NOMO-1 treated with DMSO at 0.1 percent for 48 hours (cell line): ENCODE data around the gene SLC35F4.

Experiments used
- DNase-seq: peaks from one replicate; lab custom pipeline; 2025; ENCODE audit not compliant: unreplicated experiment; lab: John Stamatoyannopoulos, UW

The SLC35F4 gene

DNA sequence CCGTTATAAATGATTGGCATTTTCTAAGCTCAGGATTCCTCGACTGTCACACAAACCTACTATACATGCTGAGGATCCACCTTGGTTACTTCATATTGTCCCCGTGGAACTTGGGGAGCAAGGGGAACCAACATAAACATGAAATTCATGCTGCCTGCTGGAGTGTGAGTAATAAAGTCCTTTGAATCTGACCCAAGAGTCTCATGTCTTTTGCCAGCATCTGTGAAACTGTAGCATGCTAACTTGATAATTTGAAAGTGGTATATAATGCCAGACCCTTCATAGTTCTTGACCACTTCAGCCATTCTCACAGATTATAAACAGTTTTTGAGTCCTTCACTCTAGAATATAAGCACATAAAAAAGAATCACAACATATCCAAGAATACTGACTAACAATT is 17.1 kb downstream of the SLC35F4 start:
- no peak for DNase-seq

DNA sequence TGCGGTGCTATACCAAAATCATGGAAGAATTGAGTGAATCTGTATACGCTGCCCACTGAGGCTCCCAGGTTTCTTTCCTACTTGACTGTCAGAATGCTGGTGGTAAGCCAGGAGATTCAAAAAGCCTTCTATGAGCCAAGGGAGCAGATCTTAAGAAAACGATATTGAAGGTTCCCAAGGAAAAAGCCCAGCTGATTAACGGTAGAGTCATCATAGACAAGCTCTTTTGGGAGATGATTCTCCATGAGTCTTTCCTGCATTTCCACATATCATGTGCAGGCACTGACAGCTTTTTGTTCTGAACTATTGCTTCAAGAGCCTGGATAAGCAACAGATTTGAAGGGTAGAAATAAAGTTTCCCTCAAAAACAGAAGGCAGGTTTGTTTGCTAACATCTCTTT is 17.5 kb downstream of the SLC35F4 start:
- no peak for DNase-seq

DNA sequence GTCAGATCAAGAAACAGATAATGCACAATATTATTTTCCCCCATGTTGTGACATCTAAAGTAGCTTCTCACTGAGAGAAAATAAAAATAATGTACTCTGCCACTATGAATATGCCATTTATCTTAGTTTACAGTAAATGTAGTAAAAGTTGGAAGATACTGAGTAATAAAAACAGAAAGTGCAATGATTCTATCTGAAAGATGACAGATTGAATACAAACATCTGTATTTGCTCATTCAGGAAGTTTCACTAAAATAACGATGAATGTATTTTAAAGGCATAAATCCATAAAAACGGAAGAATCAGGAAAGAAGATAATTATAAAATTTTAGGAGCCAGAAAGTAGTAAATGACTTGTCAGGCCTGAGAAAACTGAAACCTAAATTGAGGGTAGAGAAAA is 18.2 kb downstream of the SLC35F4 start:
- no peak for DNase-seq

DNA sequence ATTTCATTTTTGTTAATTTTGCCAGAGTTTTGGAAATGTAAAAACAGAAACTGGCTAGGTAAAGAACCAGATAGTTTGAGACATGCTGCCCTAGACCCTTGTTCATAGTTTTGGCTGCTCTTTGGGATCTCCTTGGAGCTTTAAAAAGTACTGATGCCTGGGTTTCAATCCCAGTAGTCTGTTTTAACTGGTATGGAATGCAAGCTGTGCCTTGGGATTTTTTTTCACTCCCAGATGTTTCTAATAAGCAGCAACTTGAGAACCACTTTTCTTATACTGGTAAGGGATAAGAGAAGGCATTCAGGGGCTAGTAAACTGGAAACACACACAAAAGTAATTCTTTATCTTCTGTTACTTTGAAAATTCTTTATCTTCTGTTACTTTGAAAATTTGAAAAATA is 18.8 kb downstream of the SLC35F4 start:
- no peak for DNase-seq

DNA sequence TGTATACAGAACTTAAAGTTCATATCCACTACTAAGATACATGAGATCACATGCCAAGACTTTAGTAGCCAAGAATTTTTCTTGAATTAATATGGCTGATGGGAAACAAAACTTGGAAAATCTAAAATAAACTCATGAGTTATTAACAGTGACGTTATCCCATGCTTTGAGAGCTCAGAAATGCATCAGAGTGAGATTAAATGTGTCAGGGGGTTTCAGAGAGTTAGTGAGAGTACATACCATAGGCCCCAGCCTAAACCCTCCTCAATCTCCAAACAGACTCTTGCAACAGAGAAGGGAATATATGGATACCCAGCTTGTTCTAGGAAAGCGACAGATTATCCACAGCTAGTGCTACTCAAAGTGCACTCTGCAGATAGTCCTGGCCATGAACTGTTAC is 19.3 kb downstream of the SLC35F4 start:
- no peak for DNase-seq

DNA sequence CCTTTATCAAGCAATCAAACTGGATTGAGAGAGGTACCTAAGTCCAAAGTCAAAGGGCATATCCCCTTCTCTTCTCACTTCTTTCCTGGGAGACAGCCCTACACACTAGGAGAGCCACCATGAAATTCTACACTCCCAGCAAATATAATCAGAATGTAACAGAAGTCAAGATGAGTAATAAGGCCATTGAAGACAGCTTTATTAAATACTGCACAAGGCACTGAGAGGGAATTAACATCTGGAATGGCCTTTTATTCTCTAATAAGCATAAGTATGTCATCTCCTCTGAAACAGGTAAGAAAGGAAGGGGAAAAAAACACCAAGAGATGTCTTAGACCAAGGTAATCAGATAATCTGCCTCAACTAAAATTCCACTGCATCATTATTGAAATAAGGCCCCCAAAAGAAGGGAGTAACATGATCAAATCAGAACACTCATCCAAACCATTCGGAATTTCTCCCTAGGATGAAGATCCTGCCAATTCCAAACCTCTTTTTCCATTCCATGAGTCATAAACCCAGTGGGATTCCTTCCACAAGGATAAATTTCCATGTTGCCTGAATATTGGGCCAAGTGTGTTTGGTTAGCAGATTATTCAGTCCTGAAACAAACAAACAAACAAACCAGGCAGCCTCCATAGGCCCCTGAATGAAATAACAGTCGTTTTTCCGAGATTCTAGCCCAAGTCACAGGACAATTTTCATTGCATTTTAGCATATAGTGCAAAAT is 19.9 kb downstream of the SLC35F4 start:
- no peak for DNase-seq

DNA sequence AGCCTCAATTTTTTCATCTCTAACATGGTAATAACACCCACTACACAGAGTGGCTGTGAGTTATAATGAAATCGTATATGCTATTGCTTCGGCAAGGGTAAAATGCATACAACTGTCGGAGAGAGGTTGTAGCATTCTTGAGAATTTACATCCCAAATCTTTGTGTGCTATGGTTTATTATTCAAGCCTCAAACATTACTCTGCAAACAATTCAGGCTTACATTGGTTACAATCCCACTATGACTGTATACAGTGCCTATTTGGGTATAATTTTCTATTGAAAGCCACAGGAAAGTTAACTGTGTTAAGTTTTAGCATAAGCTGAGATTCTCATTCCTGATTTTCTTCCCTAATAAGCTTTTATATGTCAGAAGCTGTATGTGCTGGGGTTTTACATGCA is 20.6 kb downstream of the SLC35F4 start:
- no peak for DNase-seq

DNA sequence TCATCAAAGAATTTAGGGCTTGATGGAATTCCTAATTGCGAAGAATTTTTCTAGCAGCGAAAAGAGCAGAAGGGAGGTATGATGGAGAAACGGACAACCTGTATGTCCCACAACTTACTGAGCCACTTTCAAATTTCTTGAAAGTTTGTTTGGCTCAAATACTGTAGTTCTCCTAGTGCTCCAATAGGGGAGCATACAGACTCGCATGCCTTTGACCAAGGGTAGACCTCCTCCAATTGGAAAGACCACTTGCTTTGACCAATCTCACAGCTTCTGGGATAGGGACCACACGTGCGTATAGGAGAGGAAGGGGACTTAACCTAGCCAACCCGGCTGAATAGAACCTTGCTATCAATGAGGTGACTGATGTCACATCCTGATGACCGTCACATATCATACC is 28.6 kb downstream of the SLC35F4 start:
- no peak for DNase-seq

DNA sequence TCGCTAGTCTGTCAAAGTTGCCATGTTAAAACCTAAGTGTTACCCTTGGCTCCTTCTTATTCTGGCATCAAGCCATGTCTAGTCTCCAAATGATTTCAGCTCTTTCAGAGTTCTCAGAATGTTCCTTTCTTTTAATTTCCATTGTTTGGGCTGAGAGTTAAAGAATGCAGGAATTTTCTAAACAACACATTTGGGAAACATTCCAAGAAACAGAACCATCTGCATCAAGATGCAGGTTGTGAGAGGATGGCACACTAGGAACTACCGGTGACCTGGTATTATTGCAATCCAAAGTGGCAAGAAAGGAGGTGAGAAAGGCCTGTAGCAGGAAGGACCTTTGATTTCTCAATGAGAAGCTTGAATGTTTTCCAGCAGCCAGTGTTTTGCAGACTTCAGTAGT is 30.1 kb downstream of the SLC35F4 start:
- no peak for DNase-seq

DNA sequence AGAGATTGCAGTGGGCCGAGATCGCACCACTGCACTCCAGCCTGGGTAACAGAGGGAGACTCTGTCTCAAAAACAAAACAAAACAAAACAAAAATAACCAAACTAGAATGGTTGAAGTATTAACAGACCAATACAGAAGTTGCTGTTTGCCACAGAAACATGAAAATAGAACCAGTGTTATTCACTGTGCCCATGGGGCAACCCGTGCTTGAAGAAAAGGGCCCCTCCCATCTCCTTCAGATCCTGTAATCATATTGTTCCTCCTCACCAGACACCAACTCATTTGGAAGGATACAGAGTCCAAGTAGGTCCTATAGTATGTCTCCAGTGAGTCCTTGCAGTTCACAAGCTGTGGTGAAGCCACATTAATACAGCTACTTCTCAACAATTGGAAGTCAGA is 30.9 kb downstream of the SLC35F4 start:
- DNase-seq: no peak

DNA sequence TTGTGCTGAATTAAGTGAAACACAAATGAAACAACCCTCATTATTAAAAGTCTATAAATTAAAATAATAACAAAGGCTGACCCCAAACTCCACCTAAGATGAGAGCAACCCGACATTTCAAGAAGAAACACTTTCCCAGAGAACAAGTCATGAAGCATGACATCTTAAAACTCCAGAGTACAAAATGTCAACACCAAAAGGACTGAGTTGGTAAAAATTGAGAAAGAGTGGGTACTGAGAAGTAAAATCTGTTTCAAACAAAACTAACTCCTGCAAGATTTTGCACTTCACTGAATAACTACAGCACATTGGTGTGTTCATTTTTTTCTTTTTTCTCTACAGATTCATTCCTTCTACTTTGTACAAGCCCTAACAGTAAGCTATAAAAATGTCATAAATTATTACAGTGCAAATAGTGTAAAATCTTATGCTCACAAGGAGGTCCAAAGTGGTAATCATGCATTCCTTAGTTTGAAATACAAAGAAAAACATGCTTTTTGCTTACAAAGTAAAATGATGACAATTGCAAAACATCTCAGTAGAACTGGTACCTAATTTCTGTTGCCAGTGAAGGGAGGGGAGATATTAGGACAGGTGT is 31.8 kb downstream of the SLC35F4 start:
- no peak for DNase-seq

DNA sequence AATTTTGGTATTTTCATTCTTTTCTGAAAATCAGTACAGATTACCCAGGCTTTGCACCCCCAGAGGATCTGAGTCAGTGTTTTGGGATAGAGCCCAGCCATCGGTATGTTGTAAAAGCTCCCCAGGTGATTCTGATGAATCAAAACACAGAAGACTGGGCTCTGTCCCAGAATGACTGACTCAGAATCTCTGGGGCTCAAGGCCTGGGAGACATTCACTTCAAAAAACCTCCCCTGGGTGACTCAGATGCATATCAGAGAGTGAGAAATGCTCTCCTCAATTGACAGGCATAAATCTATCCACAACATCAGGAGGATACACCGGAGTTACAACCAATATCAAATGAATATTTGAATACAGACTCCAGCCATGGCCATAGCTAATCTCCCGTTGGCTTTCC is 32.6 kb downstream of the SLC35F4 start:
- DNase-seq: no peak

DNA sequence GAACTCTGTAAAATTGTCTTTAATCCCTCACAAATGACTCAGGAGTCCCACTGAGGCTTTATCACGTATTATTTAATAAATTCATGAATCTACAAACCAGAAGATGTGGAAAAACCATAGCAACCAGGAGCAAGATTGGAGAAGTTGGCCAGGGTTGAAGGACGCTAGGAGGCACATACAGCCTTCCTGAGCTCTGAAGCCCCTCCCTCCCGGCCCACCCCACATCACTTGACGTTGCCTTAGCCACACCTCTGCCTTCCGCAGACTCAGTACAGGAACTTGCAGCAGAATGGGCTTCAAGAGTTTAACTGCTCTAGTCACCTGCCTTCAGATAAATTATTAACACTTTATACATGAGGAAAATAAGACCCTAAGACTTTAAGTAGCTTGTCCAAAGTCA is 33.9 kb downstream of the SLC35F4 start:
- no peak for DNase-seq

DNA sequence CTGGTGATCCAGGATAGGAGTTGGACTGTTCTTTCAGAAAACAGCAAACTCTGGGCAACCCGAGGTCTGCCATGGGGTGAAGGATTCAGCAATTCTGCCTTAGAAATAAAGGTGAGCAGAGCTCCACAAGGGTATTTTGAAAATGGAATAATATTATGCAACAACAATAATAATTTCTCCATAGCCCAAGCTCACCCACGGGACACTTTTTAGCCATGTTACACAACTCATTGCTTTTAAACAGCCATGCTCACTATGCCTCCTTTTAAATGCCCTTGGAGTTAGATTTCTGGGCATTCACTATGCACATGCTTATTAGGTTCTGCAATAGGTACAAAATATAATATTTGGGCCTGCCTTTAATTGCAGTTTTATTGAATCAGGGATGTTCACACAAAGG is 37.2 kb downstream of the SLC35F4 start:
- DNase-seq: no peak

DNA sequence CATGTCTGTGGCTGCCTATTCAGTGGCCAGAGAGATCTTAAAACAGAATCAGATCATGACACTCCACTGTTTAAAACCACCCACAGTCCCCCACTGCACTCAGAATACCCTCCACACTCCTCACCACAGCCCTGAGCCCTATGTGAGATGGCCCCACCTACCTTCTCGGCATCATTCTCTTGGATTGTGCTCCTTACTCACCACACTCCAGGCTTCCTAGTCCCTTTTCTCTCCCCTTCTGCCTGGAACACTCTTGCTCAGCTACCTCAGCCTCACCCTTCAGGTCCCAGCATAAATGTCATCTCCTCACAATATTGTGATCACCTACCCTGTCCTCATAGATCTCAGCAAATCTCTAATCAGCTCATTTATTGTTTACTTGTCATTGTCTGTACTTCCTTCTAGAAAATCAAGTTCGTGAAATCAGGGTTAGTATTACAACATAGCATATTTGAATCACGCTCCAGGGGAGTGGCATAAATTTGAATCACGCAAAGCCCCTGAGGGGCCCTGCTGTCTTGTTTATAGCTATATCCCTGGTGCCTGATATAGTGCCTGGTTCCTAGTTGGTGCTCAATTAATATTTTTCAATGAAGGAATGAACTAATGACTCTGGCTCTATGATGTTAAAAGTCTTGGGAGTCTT is 42.8 kb downstream of the SLC35F4 start:
- no peak for DNase-seq

DNA sequence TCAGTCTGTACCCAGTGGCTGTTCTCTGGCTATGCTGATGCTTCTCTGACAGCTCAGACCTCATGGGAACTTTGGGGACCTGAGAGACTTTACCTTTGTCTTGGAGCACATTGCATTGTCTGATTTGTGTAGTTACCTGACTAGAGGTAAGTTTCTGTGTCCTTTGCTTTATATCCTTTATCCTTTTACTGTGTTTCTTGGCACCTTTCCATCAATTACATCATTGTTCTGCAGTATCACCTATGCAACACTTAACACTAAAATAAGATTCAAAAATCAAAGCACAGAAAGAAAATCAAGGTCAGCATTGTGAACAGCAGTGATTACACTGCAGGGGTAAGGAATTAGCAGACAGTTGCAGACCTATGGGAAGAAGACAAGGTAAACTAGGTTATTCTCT is 43.8 kb downstream of the SLC35F4 start:
- no peak for DNase-seq

DNA sequence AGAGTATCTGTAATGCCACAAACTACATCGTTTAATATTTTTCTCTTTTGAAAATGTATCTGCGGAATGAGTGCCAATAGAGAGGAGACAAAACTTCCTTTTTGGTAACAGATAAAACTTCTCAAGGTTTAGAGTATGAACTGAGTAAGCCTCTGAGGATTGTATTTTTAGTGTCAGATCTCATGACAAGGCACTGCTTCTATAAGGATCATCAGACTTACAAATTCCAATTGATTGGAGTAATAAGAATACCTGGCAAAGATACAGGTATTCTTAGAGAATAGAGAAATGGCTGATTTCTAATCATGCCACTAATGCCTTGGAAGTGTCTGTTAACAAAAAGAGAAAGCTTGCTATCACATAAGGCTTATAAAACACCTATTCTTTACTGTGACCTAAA is 45.3 kb downstream of the SLC35F4 start:
- DNase-seq: no peak

DNA sequence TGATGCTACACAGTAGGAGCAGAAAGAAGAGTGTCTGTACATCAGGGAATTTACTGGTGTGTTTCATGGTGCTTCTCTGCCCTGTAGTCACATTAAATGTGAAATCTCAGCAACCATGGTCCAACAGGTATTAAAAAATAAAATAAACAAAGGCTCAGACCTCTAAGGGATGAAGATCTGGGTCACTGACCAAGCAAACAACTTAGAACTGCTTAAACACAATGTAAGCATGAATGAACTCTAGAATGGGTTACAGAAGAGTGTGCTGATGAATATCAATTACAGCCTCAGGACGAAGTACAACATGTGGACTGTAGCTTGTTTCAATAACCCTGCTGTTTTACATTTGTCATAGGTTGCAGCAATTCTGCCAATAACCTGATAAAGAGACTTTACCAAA is 47.4 kb downstream of the SLC35F4 start:
- no peak for DNase-seq

DNA sequence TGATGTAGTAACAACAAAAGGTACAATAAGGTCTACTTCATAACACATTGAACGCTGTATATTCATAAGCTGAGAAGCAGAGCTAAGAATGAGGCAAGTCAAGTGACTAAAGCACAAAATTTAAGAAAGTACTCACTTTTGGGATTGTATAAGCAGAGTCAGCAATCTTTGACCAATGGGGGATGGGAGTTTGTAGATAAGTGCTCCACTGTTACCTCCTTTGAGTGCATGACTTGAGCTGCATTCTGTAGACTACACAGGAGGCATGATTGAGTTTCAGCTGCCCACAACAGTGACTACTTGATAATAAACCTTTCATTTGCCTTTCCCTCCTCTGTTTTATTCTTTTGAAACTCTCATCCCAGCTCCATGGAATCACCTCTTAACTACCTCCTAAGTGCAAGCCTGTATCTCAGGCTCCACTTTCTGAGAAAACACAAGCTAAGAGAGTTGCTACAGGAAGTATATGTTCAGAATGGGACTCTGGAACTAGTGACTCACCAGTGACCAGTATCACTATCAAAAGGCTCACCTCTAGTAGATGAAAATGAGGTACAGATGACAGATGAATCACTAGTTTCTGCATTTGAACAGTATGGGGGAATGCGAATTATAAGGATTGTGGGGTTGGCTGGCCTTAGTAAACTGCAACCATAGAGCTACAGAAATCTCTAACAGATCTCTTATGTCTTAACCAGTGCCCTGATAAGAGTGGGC is 49.2 kb downstream of the SLC35F4 start:
- DNase-seq: no peak

DNA sequence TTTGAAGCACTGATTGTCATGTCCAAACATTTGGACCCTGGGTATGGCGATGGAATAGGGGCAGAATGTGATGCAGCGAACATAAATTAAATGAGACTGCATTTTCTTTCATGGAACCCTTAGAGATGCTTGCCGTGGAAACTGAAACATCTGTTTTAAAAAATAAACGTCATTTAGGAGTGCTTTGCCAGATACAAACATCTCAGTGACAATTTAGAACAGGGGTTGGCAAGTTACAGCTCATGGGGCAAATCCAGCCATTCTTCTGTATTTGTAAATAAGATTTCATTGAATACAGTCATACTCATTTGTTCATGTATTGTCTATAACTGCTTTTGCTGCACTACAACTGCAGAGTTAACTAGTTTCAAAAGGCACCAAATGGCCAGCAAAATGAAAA is 51.2 kb downstream of the SLC35F4 start:
- DNase-seq: no peak

DNA sequence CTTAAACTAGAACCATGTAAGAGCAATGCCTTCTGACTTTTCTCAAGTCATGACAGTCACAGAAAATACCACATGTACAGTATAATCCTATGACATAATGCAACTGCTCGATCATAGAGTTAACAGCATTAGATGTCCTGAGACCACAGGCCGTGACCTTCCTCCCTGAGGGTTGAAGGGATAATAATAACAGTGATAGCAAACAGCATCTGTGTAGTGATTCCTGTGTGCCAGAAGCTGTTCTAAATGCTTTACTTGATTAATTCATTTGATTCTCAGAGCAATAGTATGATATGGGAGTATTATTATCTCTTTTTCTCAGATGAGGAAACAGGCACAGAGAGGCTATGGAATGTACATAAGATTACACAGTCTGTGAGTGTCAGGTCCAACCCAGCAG is 53.2 kb downstream of the SLC35F4 start:
- DNase-seq: no peak

DNA sequence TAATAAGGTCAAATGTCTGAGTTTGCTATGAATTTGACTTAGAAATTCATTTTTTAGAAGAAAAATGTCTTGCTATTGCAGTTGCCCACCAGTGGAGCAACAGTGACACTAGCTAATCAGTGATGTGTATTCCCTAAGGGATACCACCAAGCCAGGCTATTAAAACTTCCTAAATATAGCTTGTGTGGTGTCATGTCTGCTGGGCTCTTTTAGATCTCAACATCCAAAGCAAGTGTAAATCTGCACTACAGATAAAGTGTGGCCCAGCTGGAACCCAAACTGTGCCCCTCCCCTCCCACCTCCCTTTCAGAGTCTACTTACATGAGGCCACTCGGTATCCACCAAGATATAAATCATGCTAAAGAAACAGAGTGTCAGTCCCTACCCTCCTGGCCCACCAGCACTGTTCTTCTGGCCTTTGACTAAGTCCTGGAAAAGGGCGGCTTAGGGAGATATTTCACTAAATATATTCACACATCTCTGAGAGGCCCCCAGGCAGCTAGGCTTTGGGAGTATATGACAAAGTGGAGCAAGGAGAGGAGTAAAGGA is 53.8 kb downstream of the SLC35F4 start:
- no peak for DNase-seq
